CD4-positive, alpha-beta T cell (primary cell): ENCODE results near the gene FAM222A. TPM values are rescaled to one million over a fixed set of nuclear protein-coding genes. Genes with fewer than 3 reads are reported as not detected.

Source experiments
- ATAC-seq: fragments of 200-7000 bp; cut with Tn5 transposase; one replicate; pipeline ENCODE4 v1.10.0; 2022; ENCODE audit warnings: mild to moderate bottlenecking; ENCODE audit not compliant: poor library complexity
- CTCF ChIA-PET: fragments of 350-600 bp; sonication (Branson Sonifier 250); formaldehyde crosslinking; loops from one replicate; lab custom pipeline; 2021; ENCODE audit warnings: antibody characterized with exemption, inconsistent platforms; lab: Charles Lee
- POLR2A ChIA-PET: fragments of 350-600 bp; sonication (Branson Sonifier 250); formaldehyde crosslinking; loops from one replicate; lab custom pipeline; 2021; ENCODE audit warnings: antibody characterized with exemption, inconsistent platforms; lab: Charles Lee
- DNase-seq, 14 experiments: peaks; one replicate each; pipeline ENCODE4 v3.0.0-alpha.2; 2013 to 2020; ENCODE audit warnings: mixed read lengths in 2 of 14
- H3K27ac ChIP-seq, 2 donors: one replicate each; pipeline versions ENCODE4 v1.5.1 to v1.7.0; 2013; ENCODE audit warnings: low read length in 2 of 2, low read depth in 1 of 2, mild to moderate bottlenecking in 1 of 2
- H3K27me3 ChIP-seq, 2 experiments: 1 replicate in 1 of 2; 2 replicates in 1 of 2; pipeline versions ENCODE4 v1.6.1 to v1.7.0; 2013; ENCODE audit warnings: low read length in 2 of 2, control low read depth in 1 of 2, mild to moderate bottlenecking in 1 of 2, moderate library complexity in 1 of 2; ENCODE audit not compliant: insufficient read depth in 2 of 2, control insufficient read depth in 1 of 2
- H3K36me3 ChIP-seq: one replicate; pipeline ENCODE4 v1.6.1; 2013; ENCODE audit warnings: low read length, control low read depth; ENCODE audit not compliant: insufficient read depth
- H3K4me1 ChIP-seq: one replicate; pipeline ENCODE4 v1.6.1; 2013; ENCODE audit warnings: low read length, control low read depth; ENCODE audit not compliant: insufficient read depth
- H3K4me3 ChIP-seq: one replicate; pipeline ENCODE4 v1.5.1; 2013; ENCODE audit warnings: mild to moderate bottlenecking, low read length, moderate library complexity
- H3K9me3 ChIP-seq, 2 experiments: 1 replicate in 1 of 2; 2 replicates in 1 of 2; pipeline versions ENCODE4 v1.6.1 to v1.7.0; 2013; ENCODE audit warnings: low read length in 2 of 2, mild to moderate bottlenecking in 2 of 2, control low read depth in 1 of 2, moderate library complexity in 1 of 2; ENCODE audit not compliant: control insufficient read depth in 1 of 2, insufficient read depth in 1 of 2
- H3K27ac Mint-ChIP-seq: one replicate; pipeline ENCODE4 v1.8.0; 2020; ENCODE audit warnings: mixed read lengths
- H3K27me3 Mint-ChIP-seq: one replicate; pipeline ENCODE4 v1.8.0; 2021; ENCODE audit warnings: mixed read lengths
- H3K36me3 Mint-ChIP-seq: one replicate; pipeline ENCODE4 v1.8.0; 2021; ENCODE audit warnings: low read depth, mixed read lengths
- H3K4me1 Mint-ChIP-seq: one replicate; pipeline ENCODE4 v1.8.0; 2021; ENCODE audit warnings: low read depth, mixed read lengths
- H3K4me3 Mint-ChIP-seq: one replicate; pipeline ENCODE4 v1.8.0; 2020; ENCODE audit warnings: mild to moderate bottlenecking, mixed read lengths
- H3K9me3 Mint-ChIP-seq: one replicate; pipeline ENCODE4 v1.8.0; 2020; ENCODE audit warnings: mixed read lengths
- CTCF ChIP-seq: fragments of 200-600 bp; IDR thresholded peaks from one replicate; pipeline ENCODE4 v1.8.0; 2022; ENCODE audit warnings: antibody characterized with exemption, mild to moderate bottlenecking
- intact Hi-C, 2 experiments: fragments of 100-400 bp; cut with DNase I in 1 of 2; cut with micrococcal nuclease in 1 of 2; formaldehyde crosslinking; loops; one replicate each; pipeline versions ENCODE4 v1.15.1 to v1.9.0; 2023 to 2025; cut with DNase I, micrococcal nuclease
- total RNA-seq, 174 experiments: library from RNA in 2 of 174; stranded (reverse) in 2 of 174; gene quantifications; one replicate each; pipeline ENCODE4 v1.2.3 and lab custom pipeline; 2021 to 2026

FAM222A gene
- total RNA-seq, 2 experiments from 2014 or later, result 1.1 to 1.7 TPM

- Histone ChIP-seq H3K4me3 (no peak overlapping the region), H3K9me3 (no peaks in the 10 kb centered on the region), H3K27me3 (peaks cover 10 to 39% of the 10 kb centered on the region in 2 experiments), H3K27ac (no peak overlapping the region), H3K36me3 (no peaks in the 10 kb centered on the region), H3K4me1 (peaks cover 9% of the 10 kb centered on the region)
- Mint-ChIP-seq H3K4me3 (peak overlapping the region; percentile 81), H3K4me1 (peaks cover 5% of the 10 kb centered on the region), H3K9me3 (no peaks in the 10 kb centered on the region), H3K36me3 (no peaks in the 10 kb centered on the region), H3K27ac (no peak overlapping the region), H3K27me3 (peaks cover 67% of the 10 kb centered on the region)
- intact Hi-C loops, result loop anchor here in 1 of 2 experiments (10.0 kb wide), 3 partner anchors 569 to 861 kb away; partner anchors contain the start of genes ANAPC7, ATP2A2 and SSH1
- ATAC-seq, result no peak
- TF ChIP-seq CTCF, result no peak
- ChIA-PET CTCF (no interaction called here), POLR2A (no interaction called here)
- DNase-seq, result peak in 4 of 14 experiments; percentile 7 to 62 (median 25)
Measured at GRCh38 chr12:109715310-109716091, 1.9 kb downstream of the FAM222A start.

GRCh38 chr12:109716092-109716479 is 2.5 kb downstream of the FAM222A start:
- Histone ChIP-seq H3K36me3 (no peaks in the 10 kb centered on the region), H3K4me3 (no peak overlapping the region), H3K27me3 (peaks cover 10 to 33% of the 10 kb centered on the region in 2 experiments), H3K4me1 (peaks cover 9% of the 10 kb centered on the region), H3K27ac (no peak overlapping the region), H3K9me3 (no peaks in the 10 kb centered on the region)
- ChIA-PET CTCF (no interaction called here), POLR2A (no interaction called here)
- intact Hi-C loops, result loop anchor here in 1 of 2 experiments (10.0 kb wide), 3 partner anchors 569 to 861 kb away; partner anchors contain the start of genes ANAPC7, ATP2A2 and SSH1
- ATAC-seq (no peak), DNase-seq (no peak)
- no peaks in the 10 kb centered on the region for H3K36me3 Mint-ChIP-seq
- no peaks in the 10 kb centered on the region for H3K9me3 Mint-ChIP-seq
- peaks cover 62% of the 10 kb centered on the region for H3K27me3 Mint-ChIP-seq
- no peak overlapping the region for H3K27ac Mint-ChIP-seq
- H3K4me1 Mint-ChIP-seq, result peaks cover 5% of the 10 kb centered on the region
- H3K4me3 Mint-ChIP-seq, result peak overlapping the region; percentile 48
- TF ChIP-seq CTCF, result no peak

- peaks cover 9% of the 10 kb centered on the region for H3K4me1 ChIP-seq
- peaks cover 10 to 28% of the 10 kb centered on the region in 2 experiments for H3K27me3 ChIP-seq
- no peak for ATAC-seq
- CTCF ChIA-PET, result no interaction called here
- Mint-ChIP-seq H3K9me3 (no peaks in the 10 kb centered on the region), H3K36me3 (no peaks in the 10 kb centered on the region), H3K27ac (no peak overlapping the region), H3K4me1 (peaks cover 5% of the 10 kb centered on the region), H3K4me3 (no peak overlapping the region), H3K27me3 (peaks cover 55% of the 10 kb centered on the region)
- no peak for TF ChIP-seq CTCF
- DNase-seq, result no peak
- no peak overlapping the region for H3K4me3 ChIP-seq
- intact Hi-C loops, result loop anchor here in 1 of 2 experiments (10.0 kb wide), 3 partner anchors 568 to 862 kb away; partner anchors contain the start of genes ANAPC7, ATP2A2 and SSH1
- POLR2A ChIA-PET, result no interaction called here
- no peaks in the 10 kb centered on the region for H3K36me3 ChIP-seq
- no peak overlapping the region for H3K27ac ChIP-seq
- no peaks in the 10 kb centered on the region for H3K9me3 ChIP-seq
Measured at GRCh38 chr12:109716512-109717389, 3.1 kb downstream of the FAM222A start.
